22Rv1 (cell line): ENCODE measurements around the gene ZWILCH.

Experiments
- CTCF ChIP-seq: fragments of 450-650 bp; IDR thresholded peaks from 2 replicates; pipeline ENCODE4 v1.5.1; 2017; ENCODE audit warnings: mild to moderate bottlenecking
- ZFX ChIP-seq: fragments of 450-650 bp; IDR thresholded peaks from 2 replicates; pipeline ENCODE4 v1.6.1; 2017; ENCODE audit warnings: antibody characterized with exemption, borderline replicate concordance

GRCh38 chr15:66567897-66568296, 62.8 kb downstream of the ZWILCH start:
- TF ChIP-seq CTCF (no peak), ZFX (no peak)
